Effector CD4-positive, alpha-beta T cell (primary cell): Measurements from ENCODE around the gene DOP1B.
"Not testable (repeated sequence)": the region's sequence is repeated elsewhere in the genome, so short reads cannot be mapped to it uniquely, and the experiment has no call there.

Experiments used
- DNase-seq: peaks from one replicate; pipeline ENCODE4 v3.0.0-alpha.2; 2020
- total RNA-seq: gene quantifications from one replicate; lab custom pipeline; 2026; lab: John Stamatoyannopoulos, UW

Gene DOP1B, protein sequence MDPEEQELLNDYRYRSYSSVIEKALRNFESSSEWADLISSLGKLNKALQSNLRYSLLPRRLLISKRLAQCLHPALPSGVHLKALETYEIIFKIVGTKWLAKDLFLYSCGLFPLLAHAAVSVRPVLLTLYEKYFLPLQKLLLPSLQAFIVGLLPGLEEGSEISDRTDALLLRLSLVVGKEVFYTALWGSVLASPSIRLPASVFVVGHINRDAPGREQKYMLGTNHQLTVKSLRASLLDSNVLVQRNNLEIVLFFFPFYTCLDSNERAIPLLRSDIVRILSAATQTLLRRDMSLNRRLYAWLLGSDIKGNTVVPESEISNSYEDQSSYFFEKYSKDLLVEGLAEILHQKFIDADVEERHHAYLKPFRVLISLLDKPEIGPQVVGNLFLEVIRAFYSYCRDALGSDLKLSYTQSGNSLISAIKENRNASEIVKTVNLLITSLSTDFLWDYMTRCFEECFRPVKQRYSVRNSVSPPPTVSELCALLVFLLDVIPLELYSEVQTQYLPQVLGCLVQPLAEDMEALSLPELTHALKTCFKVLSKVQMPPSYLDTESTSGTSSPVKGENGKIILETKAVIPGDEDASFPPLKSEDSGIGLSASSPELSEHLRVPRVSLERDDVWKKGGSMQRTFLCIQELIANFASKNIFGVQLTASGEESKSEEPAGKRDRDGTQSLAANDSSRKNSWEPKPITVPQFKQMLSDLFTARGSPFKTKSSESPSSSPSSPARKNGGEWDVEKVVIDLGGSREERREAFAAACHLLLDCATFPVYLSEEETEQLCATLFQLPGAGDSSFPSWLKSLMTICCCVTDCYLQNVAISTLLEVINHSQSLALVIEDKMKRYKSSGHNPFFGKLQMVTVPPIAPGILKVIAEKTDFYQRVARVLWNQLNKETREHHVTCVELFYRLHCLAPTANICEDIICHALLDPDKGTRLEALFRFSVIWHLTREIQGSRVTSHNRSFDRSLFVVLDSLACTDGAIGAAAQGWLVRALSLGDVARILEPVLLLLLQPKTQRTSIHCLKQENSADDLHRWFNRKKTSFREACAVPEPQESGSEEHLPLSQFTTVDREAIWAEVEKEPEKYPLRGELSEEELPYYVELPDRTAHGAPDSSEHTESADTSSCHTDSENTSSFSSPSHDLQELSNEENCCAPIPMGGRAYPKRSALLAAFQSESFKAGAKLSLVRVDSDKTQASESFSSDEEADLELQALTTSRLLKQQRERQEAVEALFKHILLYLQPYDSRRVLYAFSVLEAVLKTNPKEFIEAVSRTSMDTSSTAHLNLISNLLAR (N-terminal part only)
- total RNA-seq = 44.3 reads per million, percentile 65 among the genes with 10 or more reads in this experiment

DNA sequence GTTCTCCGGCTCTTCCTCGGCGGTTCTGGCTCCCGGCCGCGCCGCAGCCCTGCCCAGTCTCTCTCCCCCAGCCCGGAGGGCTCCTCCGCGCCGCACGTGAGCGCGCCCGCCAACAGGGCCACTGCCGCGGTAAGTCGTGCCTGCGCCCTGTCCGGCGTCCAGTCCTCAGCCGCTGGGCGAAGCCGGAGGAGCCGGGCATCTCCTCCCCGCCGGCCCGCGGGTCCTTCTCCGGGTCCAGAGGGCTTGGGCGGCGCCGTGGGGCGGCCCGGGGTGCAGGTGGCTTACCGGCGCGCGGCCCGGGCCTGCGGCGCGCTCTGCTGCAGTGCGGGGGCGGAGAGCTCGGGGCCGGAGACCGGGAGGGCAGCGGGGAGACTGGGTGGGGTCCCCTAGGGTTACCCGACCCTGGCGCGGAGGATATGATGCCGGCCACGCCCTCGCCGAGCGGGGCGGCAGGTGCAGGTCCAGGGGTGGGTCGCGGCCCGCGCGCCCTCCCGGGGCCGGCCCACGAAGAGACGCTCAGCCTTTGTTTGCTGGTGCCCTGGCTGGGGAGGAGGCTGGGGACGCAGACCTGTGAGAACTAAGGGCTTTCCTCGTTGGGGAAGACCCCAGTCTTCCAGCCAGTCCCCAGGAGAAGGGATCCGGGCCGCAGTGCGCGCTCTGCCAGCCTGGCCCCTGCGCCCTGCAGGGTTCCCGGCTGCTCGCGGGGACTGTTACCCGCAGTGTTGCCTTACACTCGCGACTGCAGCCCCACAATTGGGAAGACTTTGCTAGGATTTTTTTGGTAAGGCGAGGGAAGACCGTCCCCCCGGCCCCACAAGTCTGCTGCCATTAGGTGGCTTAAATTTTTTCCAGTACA lies at the start of gene DOP1B:
Gene DOP1B, plus strand, starts transcription at position 10 of the 856 bp plus-strand sequence. CDS start 7,910 bp downstream, outside the sequence.
- DNase-seq = peak; percentile 24

DNA sequence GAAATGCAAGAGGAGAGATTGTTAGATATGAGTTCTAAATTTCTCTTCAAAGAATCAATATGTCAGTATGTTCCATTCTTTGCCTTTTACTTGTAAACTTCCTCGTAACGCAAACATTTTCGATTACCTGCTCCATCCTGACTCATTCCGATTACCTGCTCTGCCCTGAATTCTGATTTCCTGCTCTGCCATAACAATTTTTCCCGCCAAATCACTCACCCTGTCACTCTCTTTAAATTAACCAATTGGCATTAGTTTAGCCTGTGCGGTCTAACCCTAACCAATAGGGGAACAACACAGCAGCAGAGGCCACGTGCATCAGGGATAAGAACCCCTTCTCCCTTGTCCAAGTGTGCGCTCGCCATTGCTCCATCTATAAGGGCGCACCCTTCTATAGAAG lies 46.8 kb upstream of the DOP1B start:
- no peak for DNase-seq

DNA sequence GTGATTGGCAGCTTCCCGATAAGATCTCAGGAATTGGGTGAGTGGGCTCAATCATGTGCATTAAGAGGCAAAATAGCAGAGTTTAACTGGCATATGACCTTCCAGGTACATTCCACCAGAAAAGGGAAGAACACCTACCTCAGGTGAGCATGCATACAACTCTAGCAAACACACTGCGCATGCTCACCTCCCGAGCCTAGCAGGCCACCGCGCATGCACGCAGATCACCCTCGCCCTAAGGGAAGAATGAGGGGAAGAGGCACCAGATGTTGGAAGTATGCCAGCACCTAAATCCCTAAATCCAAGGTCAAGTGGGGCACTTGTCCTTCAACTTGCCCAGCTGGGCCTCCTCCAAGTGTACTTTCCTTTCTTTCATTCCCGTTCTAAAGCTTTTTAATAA lies 45.4 kb upstream of the DOP1B start:
- DNase-seq = no peak

DNA sequence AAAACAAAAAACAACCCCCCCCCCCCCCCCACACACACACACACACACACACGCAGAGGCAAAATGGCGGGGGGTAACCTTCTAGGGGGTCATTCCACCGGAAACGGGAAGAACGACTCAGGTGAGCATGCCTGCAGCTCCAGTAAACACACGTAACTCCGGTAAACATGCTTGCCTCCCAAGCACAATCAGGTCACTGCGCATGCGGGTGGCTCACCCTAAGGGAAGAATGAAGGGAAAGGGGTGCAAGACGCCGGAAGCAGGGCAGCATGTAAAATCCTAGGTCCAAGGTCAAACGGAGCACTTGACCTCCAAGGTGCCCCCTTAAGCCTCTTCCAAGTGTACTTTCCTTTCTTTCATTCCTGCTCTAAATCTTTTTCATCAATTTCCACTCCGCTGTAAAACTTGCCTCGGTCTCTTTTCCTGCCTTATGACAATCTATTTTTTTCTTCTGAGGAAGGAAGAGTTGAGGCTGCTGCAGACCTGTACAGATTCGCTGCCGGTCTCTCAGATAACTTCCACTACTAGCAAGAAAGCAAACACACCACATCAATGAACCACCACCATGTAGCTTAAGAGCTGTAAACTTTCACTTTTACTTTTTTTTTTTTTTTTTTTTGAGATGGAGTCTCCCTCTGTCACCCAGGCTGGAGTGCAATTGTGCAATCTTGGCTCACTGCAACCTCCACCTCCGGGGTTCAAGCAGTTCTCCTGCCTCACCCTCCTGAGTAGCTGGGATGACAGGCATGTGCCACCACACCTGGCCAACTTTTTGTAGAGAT lies 42.8 kb upstream of the DOP1B start:
- peak; percentile 45 for DNase-seq

DNA sequence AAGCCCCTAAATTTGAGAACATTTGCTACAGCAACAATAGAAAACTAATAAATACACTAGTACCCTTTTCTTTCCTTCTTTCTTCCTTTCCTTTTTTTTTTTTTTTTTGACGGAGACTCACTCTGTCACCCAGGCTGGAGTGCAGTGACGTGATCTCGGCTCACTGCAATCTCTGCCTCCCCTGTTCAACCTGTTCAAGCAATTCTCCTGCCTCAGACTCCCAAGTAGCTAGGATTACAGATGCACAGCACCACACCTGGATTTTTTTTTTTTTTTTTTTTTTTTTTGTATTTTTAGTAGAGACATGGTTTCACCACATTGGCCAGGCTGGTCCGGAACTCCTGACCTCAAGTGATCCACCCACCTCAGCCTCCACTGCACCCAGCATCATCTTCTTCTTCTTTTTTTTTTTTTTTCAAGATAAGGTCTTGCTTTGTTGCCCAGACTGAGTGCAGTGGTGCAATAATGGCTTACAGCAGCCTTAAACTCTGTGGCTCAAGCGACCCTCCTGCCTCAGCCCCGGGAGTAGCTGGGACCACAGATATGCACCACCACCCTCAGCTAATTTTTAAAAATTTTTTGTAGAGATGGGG lies 41.4 kb upstream of the DOP1B start:
- no peak for DNase-seq

DNA sequence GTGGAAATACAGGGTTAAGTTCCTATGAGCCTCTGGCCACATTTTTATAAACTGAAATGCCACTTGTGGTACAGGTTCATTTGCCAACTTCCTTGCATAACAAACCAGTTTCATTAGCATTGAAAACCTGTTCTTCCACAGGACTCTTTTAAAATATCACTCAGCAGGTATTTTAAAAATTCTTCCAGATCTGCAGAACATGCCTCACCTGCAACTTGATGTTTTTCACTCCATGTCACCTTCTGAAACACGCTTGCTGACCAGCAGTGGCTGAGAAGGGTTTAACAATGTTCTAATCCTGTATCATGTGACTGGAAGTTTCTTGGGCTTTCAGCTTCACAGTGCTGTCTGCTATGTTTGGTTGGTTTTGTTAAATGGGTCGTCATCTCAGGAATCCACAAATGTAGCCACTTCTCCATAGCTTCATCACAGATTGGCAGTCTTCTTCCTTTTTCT lies 39.3 kb upstream of the DOP1B start:
- DNase-seq = no peak

DNA sequence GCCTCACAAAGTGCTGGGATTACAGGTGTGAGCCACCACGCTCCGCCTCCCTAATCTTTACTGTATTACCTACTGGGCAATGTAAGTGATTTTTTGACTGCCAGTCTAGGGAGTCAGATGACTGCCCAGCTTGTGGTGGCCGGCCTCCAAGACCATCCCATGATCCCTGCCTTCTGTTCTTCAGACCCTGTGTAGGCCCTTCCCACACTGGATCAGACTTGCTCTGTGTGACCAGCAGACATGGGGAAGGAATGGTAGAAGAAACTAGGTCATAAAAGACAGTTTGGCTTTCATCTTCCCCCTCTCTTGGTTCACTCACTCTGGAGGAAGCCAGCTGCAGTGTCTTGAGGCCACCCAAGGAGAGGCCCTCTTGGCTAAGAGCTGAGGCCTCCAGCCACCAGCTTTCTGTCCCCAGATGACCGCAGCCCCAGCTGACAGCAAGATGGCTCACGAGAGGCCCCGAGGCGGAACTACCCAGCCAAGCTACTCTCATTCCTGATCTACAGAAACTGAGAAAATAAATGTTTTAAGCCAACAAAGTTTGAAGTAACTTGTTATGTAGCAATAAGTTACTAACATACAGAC lies 36.2 kb upstream of the DOP1B start:
- no peak for DNase-seq

DNA sequence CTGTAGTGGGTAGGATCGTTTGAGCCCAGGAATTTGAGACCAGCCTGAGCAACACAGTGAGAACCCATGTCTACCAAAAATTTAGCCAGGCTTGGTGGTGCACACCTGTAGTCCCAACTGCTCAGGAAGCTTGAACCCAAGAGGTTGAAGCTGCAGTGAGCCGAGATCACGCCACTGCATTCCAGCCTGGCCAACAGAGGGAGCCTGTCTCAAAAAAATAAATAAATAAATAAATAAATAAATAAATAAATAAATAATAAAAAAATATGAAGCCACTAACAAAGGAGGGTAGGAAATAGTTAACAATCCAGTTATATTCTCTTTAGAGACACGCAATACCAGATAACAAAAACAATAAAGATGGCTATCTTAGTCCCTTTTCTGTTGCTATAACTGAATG lies 33.6 kb upstream of the DOP1B start:
- no peak for DNase-seq

DNA sequence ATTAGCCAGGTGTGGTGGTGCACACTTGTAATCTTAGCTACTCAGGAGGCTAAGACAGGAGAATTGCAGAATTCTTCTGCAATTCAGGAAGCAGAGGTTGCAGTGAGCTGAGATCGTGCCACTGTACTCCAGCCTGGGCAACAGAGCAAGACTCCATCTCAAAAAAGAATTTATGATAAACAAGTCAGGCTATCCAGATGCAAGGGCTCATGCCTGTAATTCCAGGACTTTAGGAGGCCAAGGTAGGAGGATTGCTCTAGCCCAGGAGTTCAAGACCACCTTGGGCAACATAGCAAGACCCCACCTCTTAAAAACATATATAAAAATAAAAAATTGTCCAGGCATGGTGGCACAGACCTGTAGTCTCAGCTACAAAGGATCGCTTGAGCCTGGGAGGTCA lies 32.2 kb upstream of the DOP1B start:
- no peak for DNase-seq

DNA sequence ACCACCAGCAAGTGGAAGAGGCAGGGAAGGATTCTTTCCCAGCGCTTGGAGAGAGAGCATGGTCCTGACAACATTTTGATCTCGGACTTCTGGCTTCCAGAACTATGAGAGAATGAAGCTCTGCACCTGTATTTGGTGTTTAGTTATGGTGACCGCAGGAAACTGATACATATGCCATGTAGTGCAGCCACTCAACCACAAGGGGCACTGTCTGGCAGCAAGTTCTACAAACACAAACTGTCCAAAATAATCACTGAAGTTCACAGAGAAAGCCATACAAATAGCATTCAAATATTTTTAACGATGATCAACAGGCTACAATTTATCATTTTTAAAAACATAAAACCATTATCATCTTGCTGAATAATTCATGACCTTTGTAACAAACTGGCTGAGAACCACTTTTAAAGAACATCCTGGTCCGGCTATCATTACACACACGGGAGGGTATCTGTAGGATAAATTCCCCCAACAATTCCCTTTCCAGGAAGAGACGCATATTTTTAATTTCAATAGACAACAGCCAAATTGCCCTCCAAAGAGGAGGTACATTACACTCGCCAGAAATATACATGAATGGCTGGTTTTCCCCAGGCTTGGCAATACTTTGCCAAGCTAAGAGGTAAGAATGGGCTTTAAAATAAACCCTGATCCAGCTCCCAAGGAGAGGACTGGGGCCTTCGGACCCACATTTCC lies 31.0 kb upstream of the DOP1B start:
- peak; percentile 43 for DNase-seq

DNA sequence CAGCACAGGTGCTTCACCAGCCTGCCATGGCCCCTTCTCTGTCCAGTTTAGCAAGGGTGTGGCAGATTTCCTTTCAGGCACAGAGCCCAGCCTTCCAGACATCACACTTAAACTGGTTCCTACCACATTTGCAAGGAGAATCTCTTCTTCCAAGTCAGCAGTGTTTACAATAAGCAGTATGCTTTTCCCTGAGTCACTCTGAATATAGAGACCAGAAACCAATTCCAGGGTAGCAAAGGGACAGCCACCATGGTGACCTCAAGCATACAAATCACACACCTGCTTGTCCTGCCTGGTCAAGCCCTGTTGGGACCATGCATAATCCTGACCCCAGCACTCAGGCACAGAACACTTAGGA lies 30.4 kb upstream of the DOP1B start:
- no peak for DNase-seq

DNA sequence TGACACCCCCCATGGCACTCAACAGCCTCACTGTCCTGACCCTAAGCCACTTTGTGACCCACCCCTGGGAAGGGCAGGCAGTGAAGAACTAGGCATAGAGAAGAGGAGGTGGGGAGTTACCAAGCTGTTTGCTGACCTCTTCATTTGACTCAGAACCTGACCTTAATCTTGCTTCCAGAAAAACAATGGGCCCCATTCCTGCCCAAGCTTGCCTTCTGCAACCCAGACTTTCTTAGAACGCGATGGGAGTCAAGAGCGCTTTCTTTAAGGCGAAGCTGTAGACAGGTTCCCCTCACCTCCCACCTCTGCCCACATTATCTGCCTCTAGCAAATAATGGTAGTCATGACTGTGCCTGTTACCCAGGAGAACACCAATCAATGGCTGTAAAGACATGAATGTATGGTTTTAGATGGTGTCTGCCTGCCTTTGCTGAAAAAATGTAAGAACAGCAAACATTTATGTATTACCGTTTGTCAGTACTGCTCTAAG lies 30.0 kb upstream of the DOP1B start:
- DNase-seq = no peak

DNA sequence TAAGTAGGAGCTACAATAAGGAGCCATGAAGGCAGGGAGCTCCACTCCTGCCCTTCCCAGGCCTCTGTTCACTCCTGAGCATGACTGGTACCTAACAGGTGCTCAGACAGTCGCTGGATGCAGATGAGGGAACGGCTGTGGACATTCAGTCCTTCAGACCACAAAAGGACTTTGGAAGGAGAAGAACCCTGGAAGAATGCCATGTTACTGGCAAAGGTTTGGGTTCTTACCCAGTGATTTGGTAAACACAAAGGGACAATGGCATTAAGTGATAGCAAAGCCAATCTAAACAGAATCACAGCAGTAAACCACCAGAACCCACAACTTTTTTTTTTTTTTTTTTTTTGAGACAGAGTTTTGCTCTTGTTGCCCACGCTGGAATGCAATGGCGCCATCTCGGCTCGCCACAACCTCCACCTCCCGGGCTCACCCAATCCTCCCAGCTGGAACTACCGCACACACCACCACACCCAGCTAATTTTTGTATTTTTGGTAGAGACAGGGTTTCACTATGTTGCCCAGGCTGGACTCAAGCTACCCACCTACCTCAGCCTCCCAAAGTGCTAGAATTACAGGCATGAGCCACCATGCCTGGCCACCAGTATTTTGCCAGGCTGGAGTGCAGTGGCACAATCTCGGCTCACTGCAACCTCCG lies 29.2 kb upstream of the DOP1B start:
- DNase-seq = no peak

DNA sequence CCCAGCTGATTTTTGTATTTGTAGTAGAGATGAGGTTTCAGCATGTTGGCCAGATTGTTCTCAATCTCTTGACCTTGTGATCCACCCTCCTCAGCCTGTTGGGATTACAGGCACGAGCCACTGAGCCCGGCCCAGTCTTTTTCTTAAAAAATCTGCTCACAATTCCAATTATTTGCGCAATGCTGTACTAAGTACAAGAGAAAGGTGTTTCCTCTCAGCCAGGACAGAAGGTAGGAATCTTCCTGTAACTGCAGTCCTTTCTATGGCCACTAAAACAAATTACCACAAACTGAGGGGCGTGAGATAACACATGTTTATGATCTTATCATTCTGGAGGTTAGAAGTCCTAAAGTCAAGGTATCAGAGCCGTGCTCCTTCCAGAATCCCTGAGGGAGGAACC lies 28.6 kb upstream of the DOP1B start:
- DNase-seq = no peak

DNA sequence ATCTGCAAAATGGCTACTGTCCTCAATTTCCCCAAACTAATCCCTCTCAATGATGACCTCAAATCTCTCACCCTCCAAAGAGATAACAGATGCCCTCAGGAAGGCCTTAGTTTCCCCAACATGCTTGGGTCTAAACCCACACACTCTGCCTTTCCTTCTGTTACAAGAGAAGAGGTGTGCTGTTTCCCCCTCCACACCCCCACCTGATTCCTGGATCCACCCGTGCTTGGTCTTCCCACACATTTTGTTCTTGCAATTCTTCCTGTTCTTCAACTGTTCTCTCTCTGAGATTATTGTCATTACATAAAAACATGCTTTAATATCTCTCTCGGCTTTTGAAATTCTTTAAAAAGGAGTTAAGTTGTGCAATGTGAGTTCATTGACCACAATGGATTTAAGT lies 27.4 kb upstream of the DOP1B start:
- no peak for DNase-seq

DNA sequence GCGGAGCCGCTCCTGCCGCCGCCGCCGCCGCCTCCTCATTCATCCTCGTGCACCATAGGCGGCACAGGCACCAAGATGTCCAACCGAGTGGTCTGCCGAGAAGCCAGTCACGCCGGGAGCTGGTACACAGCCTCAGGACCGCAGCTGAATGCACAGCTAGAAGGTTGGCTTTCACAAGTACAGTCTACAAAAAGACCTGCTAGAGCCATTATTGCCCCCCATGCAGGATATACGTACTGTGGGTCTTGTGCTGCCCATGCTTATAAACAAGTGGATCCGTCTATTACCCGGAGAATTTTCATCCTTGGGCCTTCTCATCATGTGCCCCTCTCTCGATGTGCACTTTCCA lies 26.2 kb upstream of the DOP1B start:
- DNase-seq = not testable (repeated sequence)

DNA sequence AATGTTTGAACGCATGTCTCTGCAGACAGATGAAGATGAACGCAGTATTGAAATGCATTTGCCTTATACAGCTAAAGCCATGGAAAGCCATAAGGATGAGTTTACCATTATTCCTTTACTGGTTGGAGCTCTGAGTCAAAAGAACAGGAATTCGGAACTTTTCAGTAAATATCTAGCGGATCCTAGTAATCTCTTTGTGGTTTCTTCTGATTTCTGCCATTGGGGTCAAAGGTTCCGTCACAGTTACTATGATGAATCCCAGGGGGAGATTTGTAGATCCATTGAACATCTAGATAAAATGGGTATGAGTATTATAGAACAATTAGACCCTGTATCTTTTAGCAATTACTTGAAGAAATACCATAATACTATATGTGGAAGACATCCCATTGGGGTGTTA lies 25.8 kb upstream of the DOP1B start:
- DNase-seq = not testable (repeated sequence)

DNA sequence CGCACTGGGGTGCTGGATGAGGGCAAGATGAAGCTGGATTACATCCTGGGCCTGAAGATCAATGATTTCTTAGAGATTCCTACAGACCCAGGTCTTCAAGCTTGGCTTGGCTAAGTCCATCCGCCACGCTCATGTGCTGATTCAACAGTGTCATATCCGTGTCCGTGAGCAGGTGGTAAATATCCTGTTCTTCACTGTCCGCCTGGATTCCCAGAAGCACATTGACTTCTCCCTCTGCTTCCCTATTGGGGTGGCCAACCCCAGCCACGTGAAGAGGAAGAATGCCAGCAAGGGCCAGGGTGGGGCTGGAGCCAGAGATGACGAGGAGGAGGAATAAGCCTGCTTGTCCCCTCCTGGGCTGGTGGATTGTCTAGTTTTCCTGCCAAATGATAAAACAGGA lies 23.9 kb upstream of the DOP1B start:
- no peak for DNase-seq

DNA sequence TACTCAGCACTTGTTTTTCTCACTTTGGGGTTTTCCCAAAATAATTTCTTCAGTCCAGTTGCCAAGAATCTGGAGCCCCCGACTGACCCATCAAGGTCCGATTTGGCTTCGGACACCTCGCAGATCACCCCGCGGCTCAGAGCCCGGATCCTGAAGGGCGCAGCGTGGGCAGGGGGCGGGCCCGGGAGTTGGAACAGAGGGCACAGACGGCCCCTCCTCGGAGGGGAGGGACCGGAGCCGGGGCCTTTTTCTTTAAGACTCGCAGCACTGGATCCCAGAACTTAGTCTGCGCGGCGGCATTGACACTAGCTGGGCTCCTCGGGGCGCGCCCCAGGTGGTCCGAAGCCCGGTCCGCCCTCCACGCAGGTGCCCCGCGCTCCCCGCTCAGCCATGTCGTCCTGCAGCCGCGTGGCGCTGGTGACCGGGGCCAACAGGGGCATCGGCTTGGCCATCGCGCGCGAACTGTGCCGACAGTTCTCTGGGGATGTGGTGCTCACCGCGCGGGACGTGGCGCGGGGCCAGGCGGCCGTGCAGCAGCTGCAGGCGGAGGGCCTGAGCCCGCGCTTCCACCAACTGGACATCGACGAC lies 21.7 kb upstream of the DOP1B start, which contains the start of gene CBR3:
Gene CBR3, plus strand, starts transcription at position 277 of the 588 bp plus-strand sequence. Its CDS starts 114 bp downstream, at position 391.
- peak; percentile 39 for DNase-seq
